ENCODE results near the gene FILIP1. TPM values are rescaled to one million over a fixed set of nuclear protein-coding genes. Genes with fewer than 3 reads are reported as not detected.
A peak's percentile ranks its signal among the peaks of the same experiment; 100 is the strongest.

FILIP1 gene
- total and polyA plus RNA-seq, 2 of the 8 experiments (the other 6 are each of a cell fraction or from before 2014, with no cell fraction given): 2.4 to 5.7 TPM

DNA sequence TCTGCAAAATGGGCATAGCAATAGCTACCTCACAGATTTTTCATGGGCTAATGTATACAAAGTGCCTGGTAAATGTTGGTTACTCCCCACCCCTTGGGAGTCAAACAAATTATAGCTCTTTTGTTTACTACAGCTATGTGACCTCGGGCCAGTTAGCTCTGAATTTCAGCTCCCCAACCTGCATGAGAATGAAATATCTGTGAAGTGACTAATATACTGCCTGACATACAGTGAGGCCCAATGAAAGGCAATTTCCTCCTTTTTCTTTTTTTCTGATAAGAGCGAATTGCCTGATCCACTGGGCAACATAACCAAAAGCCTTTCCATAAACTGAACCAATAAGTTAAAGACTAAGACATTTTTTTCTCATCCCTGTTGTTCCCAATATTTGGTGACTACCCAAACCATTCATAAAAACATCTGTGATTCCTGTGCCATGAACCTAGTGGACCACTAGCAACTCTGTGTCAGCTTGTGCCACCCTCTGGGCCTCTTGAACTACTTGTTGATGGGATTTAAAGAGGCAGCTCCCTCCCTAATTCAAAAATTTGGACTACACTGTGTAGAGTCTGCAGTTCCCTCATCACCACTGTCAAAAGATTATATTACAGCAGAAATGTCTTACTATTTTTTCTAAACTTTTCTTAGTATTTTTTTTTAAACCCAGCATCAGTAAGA lies 117.1 kb downstream of the FILIP1 start:
- H2BK12ac ChIP-seq (ENCODE audit: low read depth, low read length): no peak overlapping the region
- H2BK20ac ChIP-seq (ENCODE audit: low read length): peak overlapping the region; percentile 87
- H2AK5ac ChIP-seq (ENCODE audit: low read depth, low read length): 0 out of 2 replicates have a peak overlapping the region, but pooled peaks have one; percentile 28
- H3K14ac ChIP-seq (ENCODE audit: insufficient read length): no peak overlapping the region
- H3K4me3 ChIP-seq (ENCODE audit: extremely low read depth in 1 of 4, insufficient read depth in 2 of 4, low read depth in 3 of 4, low read length in 4 of 4): no peak overlapping the region; a peak in 1 of 8 replicates
- H3K4ac ChIP-seq (replicated peaks; ENCODE audit: insufficient read length, low read depth, low read length): no peak overlapping the region
- CTCF ChIA-PET (ENCODE audit: partially characterized antibody): interaction anchor here (0.9 to 4.5 kb wide), 9 partner anchors 9 to 150 kb away, joined by 3 to 22 read pairs (median 3); no protein-coding TSS in a partner anchor
- peak overlapping the region; percentile 21 for H2AFZ ChIP-seq (ENCODE audit: low read length)
- H3K4me2 ChIP-seq (ENCODE audit: insufficient read depth in 1 of 2, low read depth in 2 of 2, low read length in 2 of 2): no peak overlapping the region; a peak in 2 of 4 replicates
- no peaks in the 10 kb centered on the region for H3K36me3 ChIP-seq (ENCODE audit: control insufficient read depth in 2 of 4, insufficient read depth in 4 of 4, low read length in 3 of 4)
- H4K5ac ChIP-seq (ENCODE audit: insufficient read length, low read depth, low read length): no peak overlapping the region
- peak overlapping the region; percentile 96 for H2BK120ac ChIP-seq (replicated peaks; ENCODE audit: low read depth, low read length)
- no peak overlapping the region for H4K8ac ChIP-seq (ENCODE audit: extremely low read depth, insufficient read depth, low read length)
- H3K9ac ChIP-seq (replicated peaks in 1 of 4; ENCODE audit: extremely low read depth in 1 of 4, low read depth in 3 of 4, low read length in 3 of 4): no peak overlapping the region
- peak overlapping the region; percentile 31 for H4K91ac ChIP-seq (replicated peaks; ENCODE audit: insufficient read length, low read length)
- no peak overlapping the region for H3K23ac ChIP-seq (ENCODE audit: insufficient read length)
- whole genome bisulfite sequencing, 2 experiments (ENCODE audit: extremely low coverage in 1 of 2, insufficient coverage in 1 of 2, insufficient read length in 1 of 2, insufficient replicate concordance in 2 of 2, low coverage in 1 of 2, low lambda C conversion rate in 2 of 2, missing lambda C conversion rate in 1 of 2): 42% methylated on average over 2 of the region's 2 CpGs; no CpG with 5 or more reads in 1 of the 2 experiments
- H3K23me2 ChIP-seq (ENCODE audit: low read depth, low read length): no peaks in the 10 kb centered on the region
- peak overlapping the region; percentile 53; the same call in 1 of the 2 replicates for H2BK5ac ChIP-seq (ENCODE audit: low read depth, low read length)
- H3K79me1 ChIP-seq (ENCODE audit: low read depth, low read length): no peaks in the 10 kb centered on the region
- no peaks in the 10 kb centered on the region for H3K9me3 ChIP-seq (ENCODE audit: insufficient read depth in 2 of 2, low read depth in 1 of 2, low read length in 1 of 2)
- H3K18ac ChIP-seq (ENCODE audit: extremely low read depth, low read length): no peak overlapping the region
- H3K27ac ChIP-seq (ENCODE audit: low read depth, low read length): no peak overlapping the region
- H3K79me2 ChIP-seq (ENCODE audit: control insufficient read depth in 1 of 2, insufficient read depth in 2 of 2, low read length in 2 of 2): no peaks in the 10 kb centered on the region
- no peak overlapping the region for H2BK15ac ChIP-seq (ENCODE audit: low read length)
- POLR2A ChIA-PET (ENCODE audit: partially characterized antibody): interaction anchor here (1.0 kb wide), 2 partner anchors 27 to 41 kb away, joined by 3 to 4 read pairs; no protein-coding TSS in a partner anchor
- H4K20me1 ChIP-seq (replicated peaks in 1 of 2; ENCODE audit: control insufficient read depth in 1 of 2, insufficient read depth in 2 of 2, low read length in 2 of 2): no peaks in the 10 kb centered on the region
- no peak for DNase-seq (ENCODE audit: low read depth in 1 of 2, low spot score in 2 of 2)
- no peaks in the 10 kb centered on the region for H3K27me3 ChIP-seq (replicated peaks in 1 of 4; ENCODE audit: control insufficient read depth in 3 of 4, extremely low read depth in 1 of 4, insufficient read depth in 3 of 4, low read length in 3 of 4)
- no peak overlapping the region for H3K56ac ChIP-seq (replicated peaks; ENCODE audit: insufficient read length, low read depth, low read length)
- FAIRE-seq: no peak
- peaks cover 4 to 21% (median 12%) of the 10 kb centered on the region in 4 experiments; a peak in 4 of 7 replicates for H3K4me1 ChIP-seq (replicated peaks in 1 of 4; ENCODE audit: control insufficient read depth in 3 of 4, insufficient read depth in 4 of 4, low read length in 3 of 4)
- TF ChIP-seq ASH2L (IDR thresholded peaks at IDR 0.05; ENCODE audit: low read length): no peak

All from H1 (cell line).